Activated T-cell treated with anti-CD3 and anti-CD28 coated beads, Interleukin-2, amount 50 U/mL, for 72 hours (primary cell): ENCODE results near the gene RNF217. TPM values are rescaled to one million over a fixed set of nuclear protein-coding genes. Genes with fewer than 3 reads are reported as not detected.

Source experiments
- ATAC-seq, 2 donors: fragments of 150-1000 bp; cut with Tn5 transposase; replicated peaks in 1 of 2; 2 replicates each; pipeline ENCODE4 v1.10.0; 2021; ENCODE audit warnings: moderate library complexity in 2 of 2, mild to moderate bottlenecking in 1 of 2
- DNase-seq, 2 donors: peaks; one replicate each; pipeline ENCODE4 v3.0.0; 2021 to 2022; ENCODE audit warnings: mixed read lengths in 1 of 2
- H3K27ac Mint-ChIP-seq: one replicate; pipeline ENCODE4 v1.8.0; 2022; ENCODE audit warnings: mild to moderate bottlenecking, moderate library complexity, mixed read lengths
- H3K27me3 Mint-ChIP-seq: one replicate; pipeline ENCODE4 v1.8.0; 2022; ENCODE audit warnings: low read depth, mixed read lengths
- H3K36me3 Mint-ChIP-seq, 2 donors: one replicate each; pipeline ENCODE4 v1.8.0; 2022; ENCODE audit warnings: mixed read lengths in 2 of 2, mild to moderate bottlenecking in 1 of 2; ENCODE audit not compliant: insufficient read depth in 2 of 2
- H3K4me1 Mint-ChIP-seq: one replicate; pipeline ENCODE4 v1.8.0; 2022; ENCODE audit warnings: low read depth, mixed read lengths
- H3K4me3 Mint-ChIP-seq, 2 donors: one replicate each; pipeline ENCODE4 v1.8.0; 2022; ENCODE audit warnings: mild to moderate bottlenecking in 2 of 2, mixed read lengths in 2 of 2, moderate library complexity in 2 of 2
- H3K9me3 Mint-ChIP-seq, 2 donors: one replicate each; pipeline ENCODE4 v1.8.0; 2022; ENCODE audit warnings: mixed read lengths in 2 of 2
- total RNA-seq, 2 donors: library from RNA; stranded (reverse); gene quantifications; one replicate each; pipeline ENCODE4 v1.2.3, GENCODE V29; 2022

The RNF217 gene
- total RNA-seq, 2 donors from 2014 or later: 1.2 to 1.9 TPM

- ATAC-seq (no peak), DNase-seq (no peak)
- Mint-ChIP-seq H3K4me1 (no peaks in the 10 kb centered on the region), H3K36me3 (no peaks in the 10 kb centered on the region), H3K27ac (no peak overlapping the region), H3K4me3 (no peak overlapping the region), H3K9me3 (no peaks in the 10 kb centered on the region), H3K27me3 (no peaks in the 10 kb centered on the region)
These were observed 174.1 kb downstream of the RNF217 start for GRCh38 chr6:125136378-125136777.

GRCh38 chr6:125138083-125138482 lies 175.8 kb downstream of the RNF217 start:
- H3K9me3 Mint-ChIP-seq: no peaks in the 10 kb centered on the region
- H3K4me3 Mint-ChIP-seq: no peak overlapping the region
- no peaks in the 10 kb centered on the region for H3K4me1 Mint-ChIP-seq
- no peak for ATAC-seq
- no peaks in the 10 kb centered on the region for H3K36me3 Mint-ChIP-seq
- H3K27ac Mint-ChIP-seq: no peak overlapping the region
- H3K27me3 Mint-ChIP-seq: no peaks in the 10 kb centered on the region
- no peak for DNase-seq

- H3K27me3 Mint-ChIP-seq: peaks cover 6% of the 10 kb centered on the region
- H3K4me1 Mint-ChIP-seq: no peaks in the 10 kb centered on the region
- ATAC-seq: no peak
- no peak overlapping the region for H3K27ac Mint-ChIP-seq
- DNase-seq: no peak
- H3K36me3 Mint-ChIP-seq: no peaks in the 10 kb centered on the region
- H3K9me3 Mint-ChIP-seq: no peaks in the 10 kb centered on the region
- H3K4me3 Mint-ChIP-seq: no peak overlapping the region
These were observed 178.6 kb downstream of the RNF217 start for GRCh38 chr6:125140808-125141207.

Other genes starting within 250 kb of the RNF217 start
- gene TPD52L1, start 191.3 kb downstream of the RNF217 start, total RNA-seq: under 1 TPM; 0.50 to 0.56 TPM